WTC11 (cell line): ENCODE results near the gene SHISA7. TPM values are rescaled to one million over a fixed set of nuclear protein-coding genes. Genes with fewer than 3 reads are reported as not detected.
A peak's percentile ranks its signal among the peaks of the same experiment; 100 is the strongest.

ENCODE experiments used
- ATF1 ChIP-seq: sonication (generic); formaldehyde crosslinking; IDR thresholded peaks from 2 replicates; pipeline ENCODE4 v1.8.1; 2023; ENCODE audit warnings: mild to moderate bottlenecking, moderate library complexity, missing genetic modification reagents
- CREB1 ChIP-seq: sonication (generic); formaldehyde crosslinking; IDR thresholded peaks from 2 replicates; pipeline ENCODE4 v1.8.0; 2023; ENCODE audit warnings: mild to moderate bottlenecking, missing genetic modification reagents
- ETV6 ChIP-seq: sonication (generic); formaldehyde crosslinking; IDR thresholded peaks from 2 replicates; pipeline ENCODE4 v1.8.1; 2022; ENCODE audit warnings: mild to moderate bottlenecking, missing genetic modification reagents
- FOXJ3 ChIP-seq: sonication (generic); formaldehyde crosslinking; IDR thresholded peaks from 2 replicates; pipeline ENCODE4 v1.9.0; 2021; ENCODE audit warnings: missing genetic modification reagents, mild to moderate bottlenecking, borderline replicate concordance
- FOXK1 ChIP-seq: sonication (generic); formaldehyde crosslinking; IDR thresholded peaks from 2 replicates; pipeline ENCODE4 v1.8.0; 2022; ENCODE audit warnings: mild to moderate bottlenecking, moderate library complexity, missing genetic modification reagents
- FOXP1 ChIP-seq: sonication (generic); formaldehyde crosslinking; IDR thresholded peaks from 2 replicates; pipeline ENCODE4 v1.8.0; 2022; ENCODE audit warnings: missing genetic modification reagents, mild to moderate bottlenecking, moderate library complexity, borderline replicate concordance
- FOXP4 ChIP-seq: sonication (generic); formaldehyde crosslinking; IDR thresholded peaks from 2 replicates; pipeline ENCODE4 v1.8.0; 2022; ENCODE audit warnings: mild to moderate bottlenecking, missing genetic modification reagents
- JUN ChIP-seq: sonication (generic); formaldehyde crosslinking; IDR thresholded peaks from 2 replicates; pipeline ENCODE4 v1.8.0; 2023; ENCODE audit warnings: mild to moderate bottlenecking, missing genetic modification reagents
- MAX ChIP-seq: sonication (generic); formaldehyde crosslinking; IDR thresholded peaks from 2 replicates; pipeline ENCODE4 v1.8.0; 2022; ENCODE audit warnings: mild to moderate bottlenecking, missing genetic modification reagents
- MYBL2 ChIP-seq: sonication (generic); formaldehyde crosslinking; IDR thresholded peaks from 2 replicates; pipeline ENCODE4 v1.8.1; 2023; ENCODE audit warnings: mild to moderate bottlenecking, moderate library complexity, missing genetic modification reagents
- NR2C2 ChIP-seq: sonication (generic); formaldehyde crosslinking; IDR thresholded peaks from 2 replicates; pipeline ENCODE4 v1.8.0; 2022; ENCODE audit warnings: mild to moderate bottlenecking, missing genetic modification reagents
- NR3C1 ChIP-seq: sonication (generic); formaldehyde crosslinking; conservative IDR thresholded peaks from 2 replicates; pipeline ENCODE4 v1.8.1; 2023; ENCODE audit warnings: low read depth, mild to moderate bottlenecking, missing genetic modification reagents
- PRRX2 ChIP-seq: fragments of 250-450 bp; sonication (Bioruptor Pico); IDR thresholded peaks from 2 replicates; pipeline ENCODE4 v1.8.0; 2021; ENCODE audit warnings: mild to moderate bottlenecking
- RELA ChIP-seq: sonication (generic); formaldehyde crosslinking; IDR thresholded peaks from 2 replicates; pipeline ENCODE4 v1.8.1; 2022; ENCODE audit warnings: missing genetic modification reagents, mild to moderate bottlenecking, borderline replicate concordance
- SMAD3 ChIP-seq: sonication (generic); formaldehyde crosslinking; IDR thresholded peaks from 2 replicates; pipeline ENCODE4 v1.8.0; 2022; ENCODE audit warnings: missing genetic modification reagents, mild to moderate bottlenecking, borderline replicate concordance
- TEAD4 ChIP-seq: sonication (generic); formaldehyde crosslinking; IDR thresholded peaks from 2 replicates; pipeline ENCODE4 v1.8.0; 2022; ENCODE audit warnings: mild to moderate bottlenecking, missing genetic modification reagents
- ZBTB43 ChIP-seq: sonication (generic); formaldehyde crosslinking; IDR thresholded peaks from 2 replicates; pipeline ENCODE4 v1.8.1; 2023; ENCODE audit warnings: mild to moderate bottlenecking, missing genetic modification reagents
- ZNF121 ChIP-seq: sonication (generic); formaldehyde crosslinking; IDR thresholded peaks from 2 replicates; pipeline ENCODE4 v1.8.0; 2023; ENCODE audit warnings: missing genetic modification reagents
- ZNF219 ChIP-seq: sonication (generic); formaldehyde crosslinking; IDR thresholded peaks from 2 replicates; pipeline ENCODE4 v1.8.0; 2023; ENCODE audit warnings: missing genetic modification reagents, mild to moderate bottlenecking, borderline replicate concordance
- ZNF396 ChIP-seq: fragments of 250-450 bp; sonication (Bioruptor Pico); IDR thresholded peaks from 2 replicates; pipeline ENCODE4 v1.8.0; 2021; ENCODE audit warnings: mild to moderate bottlenecking, moderate library complexity, borderline replicate concordance
- ZSCAN18 ChIP-seq: fragments of 250-450 bp; sonication (Bioruptor Pico); IDR thresholded peaks from 2 replicates; pipeline ENCODE4 v2.1.2; 2022; ENCODE audit warnings: mild to moderate bottlenecking, moderate library complexity
- total RNA-seq: library from RNA; stranded (reverse); gene quantifications from 3 replicates; pipeline ENCODE4 v1.2.3, GENCODE V29; 2021
- TF ChIP-seq, protein P1 (sequence below): sonication (generic); formaldehyde crosslinking; IDR thresholded peaks from 2 replicates; pipeline ENCODE4 v1.8.0; 2023; ENCODE audit warnings: mild to moderate bottlenecking, missing genetic modification reagents
- TF ChIP-seq, protein P2 (sequence below): sonication (generic); formaldehyde crosslinking; conservative IDR thresholded peaks from 2 replicates; pipeline ENCODE4 v1.8.1; 2022; ENCODE audit warnings: mild to moderate bottlenecking, missing genetic modification reagents
- TF ChIP-seq, protein P3 (sequence below): sonication (generic); formaldehyde crosslinking; IDR thresholded peaks from 2 replicates; pipeline ENCODE4 v1.8.0; 2023; ENCODE audit warnings: missing genetic modification reagents, mild to moderate bottlenecking, borderline replicate concordance
- TF ChIP-seq, protein P4 (sequence below): sonication (generic); formaldehyde crosslinking; IDR thresholded peaks from 2 replicates; pipeline ENCODE4 v1.8.1; 2022; ENCODE audit warnings: low read depth, mild to moderate bottlenecking, moderate library complexity, missing genetic modification reagents, borderline replicate concordance

The SHISA7 gene
- total RNA-seq, 1 experiment from 2014 or later = 0.79 TPM

- TF ChIP-seq, protein P1, sequence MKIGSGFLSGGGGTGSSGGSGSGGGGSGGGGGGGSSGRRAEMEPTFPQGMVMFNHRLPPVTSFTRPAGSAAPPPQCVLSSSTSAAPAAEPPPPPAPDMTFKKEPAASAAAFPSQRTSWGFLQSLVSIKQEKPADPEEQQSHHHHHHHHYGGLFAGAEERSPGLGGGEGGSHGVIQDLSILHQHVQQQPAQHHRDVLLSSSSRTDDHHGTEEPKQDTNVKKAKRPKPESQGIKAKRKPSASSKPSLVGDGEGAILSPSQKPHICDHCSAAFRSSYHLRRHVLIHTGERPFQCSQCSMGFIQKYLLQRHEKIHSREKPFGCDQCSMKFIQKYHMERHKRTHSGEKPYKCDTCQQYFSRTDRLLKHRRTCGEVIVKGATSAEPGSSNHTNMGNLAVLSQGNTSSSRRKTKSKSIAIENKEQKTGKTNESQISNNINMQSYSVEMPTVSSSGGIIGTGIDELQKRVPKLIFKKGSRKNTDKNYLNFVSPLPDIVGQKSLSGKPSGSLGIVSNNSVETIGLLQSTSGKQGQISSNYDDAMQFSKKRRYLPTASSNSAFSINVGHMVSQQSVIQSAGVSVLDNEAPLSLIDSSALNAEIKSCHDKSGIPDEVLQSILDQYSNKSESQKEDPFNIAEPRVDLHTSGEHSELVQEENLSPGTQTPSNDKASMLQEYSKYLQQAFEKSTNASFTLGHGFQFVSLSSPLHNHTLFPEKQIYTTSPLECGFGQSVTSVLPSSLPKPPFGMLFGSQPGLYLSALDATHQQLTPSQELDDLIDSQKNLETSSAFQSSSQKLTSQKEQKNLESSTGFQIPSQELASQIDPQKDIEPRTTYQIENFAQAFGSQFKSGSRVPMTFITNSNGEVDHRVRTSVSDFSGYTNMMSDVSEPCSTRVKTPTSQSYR (CRISPR knock-in tag) = peak; percentile 92
- TF ChIP-seq ZNF219 (CRISPR knock-in tag) = peak; percentile 74
- TF ChIP-seq, protein P2, sequence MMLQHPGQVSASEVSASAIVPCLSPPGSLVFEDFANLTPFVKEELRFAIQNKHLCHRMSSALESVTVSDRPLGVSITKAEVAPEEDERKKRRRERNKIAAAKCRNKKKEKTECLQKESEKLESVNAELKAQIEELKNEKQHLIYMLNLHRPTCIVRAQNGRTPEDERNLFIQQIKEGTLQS (CRISPR knock-in tag) = 0 out of 2 replicates have a peak, but pooled peaks have one; percentile 51
- no peak for TF ChIP-seq ZNF121 (CRISPR knock-in tag)
- 0 out of 2 replicates have a peak, but pooled peaks have one; percentile 43 for TF ChIP-seq SMAD3
- peak; percentile 79 for TF ChIP-seq JUN (CRISPR knock-in tag)
- peak; percentile 86; the same call in 1 of the 2 replicates for TF ChIP-seq ZBTB43 (CRISPR knock-in tag)
- TF ChIP-seq FOXP4 = peak; percentile 40; the same call in 1 of the 2 replicates
- peak; percentile 33 for TF ChIP-seq FOXK1
- TF ChIP-seq FOXJ3 = no peak
- TF ChIP-seq ZNF396 (CRISPR knock-in tag) = no peak
- TF ChIP-seq, protein P3, sequence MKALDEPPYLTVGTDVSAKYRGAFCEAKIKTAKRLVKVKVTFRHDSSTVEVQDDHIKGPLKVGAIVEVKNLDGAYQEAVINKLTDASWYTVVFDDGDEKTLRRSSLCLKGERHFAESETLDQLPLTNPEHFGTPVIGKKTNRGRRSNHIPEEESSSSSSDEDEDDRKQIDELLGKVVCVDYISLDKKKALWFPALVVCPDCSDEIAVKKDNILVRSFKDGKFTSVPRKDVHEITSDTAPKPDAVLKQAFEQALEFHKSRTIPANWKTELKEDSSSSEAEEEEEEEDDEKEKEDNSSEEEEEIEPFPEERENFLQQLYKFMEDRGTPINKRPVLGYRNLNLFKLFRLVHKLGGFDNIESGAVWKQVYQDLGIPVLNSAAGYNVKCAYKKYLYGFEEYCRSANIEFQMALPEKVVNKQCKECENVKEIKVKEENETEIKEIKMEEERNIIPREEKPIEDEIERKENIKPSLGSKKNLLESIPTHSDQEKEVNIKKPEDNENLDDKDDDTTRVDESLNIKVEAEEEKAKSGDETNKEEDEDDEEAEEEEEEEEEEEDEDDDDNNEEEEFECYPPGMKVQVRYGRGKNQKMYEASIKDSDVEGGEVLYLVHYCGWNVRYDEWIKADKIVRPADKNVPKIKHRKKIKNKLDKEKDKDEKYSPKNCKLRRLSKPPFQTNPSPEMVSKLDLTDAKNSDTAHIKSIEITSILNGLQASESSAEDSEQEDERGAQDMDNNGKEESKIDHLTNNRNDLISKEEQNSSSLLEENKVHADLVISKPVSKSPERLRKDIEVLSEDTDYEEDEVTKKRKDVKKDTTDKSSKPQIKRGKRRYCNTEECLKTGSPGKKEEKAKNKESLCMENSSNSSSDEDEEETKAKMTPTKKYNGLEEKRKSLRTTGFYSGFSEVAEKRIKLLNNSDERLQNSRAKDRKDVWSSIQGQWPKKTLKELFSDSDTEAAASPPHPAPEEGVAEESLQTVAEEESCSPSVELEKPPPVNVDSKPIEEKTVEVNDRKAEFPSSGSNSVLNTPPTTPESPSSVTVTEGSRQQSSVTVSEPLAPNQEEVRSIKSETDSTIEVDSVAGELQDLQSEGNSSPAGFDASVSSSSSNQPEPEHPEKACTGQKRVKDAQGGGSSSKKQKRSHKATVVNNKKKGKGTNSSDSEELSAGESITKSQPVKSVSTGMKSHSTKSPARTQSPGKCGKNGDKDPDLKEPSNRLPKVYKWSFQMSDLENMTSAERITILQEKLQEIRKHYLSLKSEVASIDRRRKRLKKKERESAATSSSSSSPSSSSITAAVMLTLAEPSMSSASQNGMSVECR = peak; percentile 90
- no peak for TF ChIP-seq PRRX2 (CRISPR knock-in tag)
- peak; percentile 99 for TF ChIP-seq MAX (CRISPR knock-in tag)
- TF ChIP-seq FOXP1 = peak; percentile 94
- TF ChIP-seq RELA = peak; percentile 80; the same call in 1 of the 2 replicates
- peak; percentile 74; the same call in 1 of the 2 replicates for TF ChIP-seq NR2C2 (CRISPR knock-in tag)
- TF ChIP-seq ZSCAN18 (CRISPR knock-in tag) = no peak
- 0 out of 2 replicates have a peak, but pooled peaks have one; percentile 74 for TF ChIP-seq CREB1
- TF ChIP-seq MYBL2 (CRISPR knock-in tag) = peak; percentile 54; the same call in 1 of the 2 replicates
- TF ChIP-seq ATF1 (CRISPR knock-in tag) = no peak
- no peak for TF ChIP-seq NR3C1 (CRISPR knock-in tag)
- TF ChIP-seq, protein P4, sequence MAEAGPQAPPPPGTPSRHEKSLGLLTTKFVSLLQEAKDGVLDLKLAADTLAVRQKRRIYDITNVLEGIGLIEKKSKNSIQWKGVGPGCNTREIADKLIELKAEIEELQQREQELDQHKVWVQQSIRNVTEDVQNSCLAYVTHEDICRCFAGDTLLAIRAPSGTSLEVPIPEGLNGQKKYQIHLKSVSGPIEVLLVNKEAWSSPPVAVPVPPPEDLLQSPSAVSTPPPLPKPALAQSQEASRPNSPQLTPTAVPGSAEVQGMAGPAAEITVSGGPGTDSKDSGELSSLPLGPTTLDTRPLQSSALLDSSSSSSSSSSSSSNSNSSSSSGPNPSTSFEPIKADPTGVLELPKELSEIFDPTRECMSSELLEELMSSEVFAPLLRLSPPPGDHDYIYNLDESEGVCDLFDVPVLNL (CRISPR knock-in tag) = no peak; the same call in 1 of the 2 replicates
- peak; percentile 87 for TF ChIP-seq TEAD4 (CRISPR knock-in tag)
- peak; percentile 86 for TF ChIP-seq ETV6
Measured at GRCh38 chr19:55476100-55476775, 33.1 kb upstream of the SHISA7 start, which contains the start of gene ZNF628 (continued).
